ENCODE data around the gene TSPAN10. TPM values are rescaled to one million over a fixed set of nuclear protein-coding genes. Genes with fewer than 3 reads are reported as not detected.
A peak's percentile ranks its signal among the peaks of the same experiment; 100 is the strongest.

The TSPAN10 gene
- total and polyA plus RNA-seq, 9 of the 15 experiments (the other 6 are each of a cell fraction or from before 2014, with no cell fraction given): 0.05 to 0.31 (median 0.13) TPM; not detected in 1

DNA sequence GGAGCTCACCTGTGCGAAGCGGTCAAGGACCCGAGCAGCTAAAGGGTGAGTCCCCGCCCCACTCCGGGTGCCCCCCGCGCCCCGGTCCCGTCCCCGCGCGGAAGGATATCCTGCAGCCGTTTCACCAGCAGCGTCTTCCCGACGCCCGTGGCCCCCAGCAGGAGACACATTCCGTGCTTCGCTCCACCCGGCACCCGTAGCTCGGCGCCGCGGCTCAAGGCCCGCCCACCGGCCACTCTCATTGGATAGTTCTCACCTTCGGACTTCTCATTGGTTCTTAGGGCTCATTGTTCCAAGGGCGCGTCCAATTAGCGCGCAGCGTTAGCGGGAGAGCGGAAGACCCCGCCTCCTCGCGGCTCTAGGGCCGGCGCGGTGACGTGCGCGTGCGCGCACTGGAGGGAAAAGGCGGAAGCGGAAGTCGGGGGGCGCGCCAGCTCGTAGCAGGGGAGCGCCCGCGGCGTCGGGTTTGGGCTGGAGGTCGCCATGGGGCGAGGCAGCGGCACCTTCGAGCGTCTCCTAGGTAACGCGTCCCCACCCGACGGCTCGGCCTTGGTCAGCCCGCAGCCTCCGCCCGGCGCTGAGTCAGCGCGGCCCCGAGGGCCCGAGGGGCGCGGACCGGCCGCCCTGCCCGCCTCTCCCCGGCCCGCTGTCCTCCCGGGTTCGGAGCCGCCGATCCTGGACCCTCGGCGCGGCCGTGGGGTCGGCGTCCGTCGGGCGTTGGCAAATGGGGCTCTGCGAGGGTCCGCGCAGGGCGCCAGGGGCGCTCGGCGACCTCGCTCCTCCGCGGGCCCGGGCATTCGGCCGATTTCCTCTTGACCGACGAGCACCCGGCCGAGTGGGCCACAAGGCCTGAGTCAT, 46.8 kb downstream of the TSPAN10 start, which contains the start of the genes ARL16 and HGS:
ARL16 (minus strand) TSS at position 214 of the 858 bp plus-strand sequence; CDS start at position 170, 44 bp downstream.
HGS (plus strand) TSS at position 428 of the 858 bp plus-strand sequence; CDS start at position 484, 56 bp downstream.
- no TSS peak for BruUV-seq (replicated peaks)
- Histone ChIP-seq H3K4me1 (replicated peaks in 1 of 2; ENCODE audit: control insufficient read depth in 2 of 2, insufficient read depth in 2 of 2, low read length in 2 of 2) (peaks cover 13 to 61% of the 10 kb centered on the region in 2 experiments), H4K20me1 (replicated peaks; ENCODE audit: control insufficient read depth, insufficient read depth, low read length) (peaks cover 12% of the 10 kb centered on the region; the same call in 1 of the 2 replicates), H3K4me2 (ENCODE audit: insufficient read depth, low read length) (peak within 1 kb of the TSS; percentile 96), H3K27ac (ENCODE audit: extremely low read depth, low read depth, low read length) (peak within 1 kb of the TSS; percentile 95), H3K27me3 (ENCODE audit: control insufficient read depth in 2 of 2, insufficient read depth in 2 of 2, low read length in 2 of 2) (no peaks in the 10 kb centered on the region), H3K9ac (ENCODE audit: insufficient read depth in 1 of 2, low read depth in 2 of 2, low read length in 2 of 2) (peak within 1 kb of the TSS; percentile 96 to 99), H3K9me1 (ENCODE audit: control insufficient read depth, insufficient read depth, low read length) (peaks cover 6% of the 10 kb centered on the region), H3K9me3 (replicated peaks; ENCODE audit: control insufficient read depth, insufficient read depth, low read depth, low read length) (no peaks in the 10 kb centered on the region), H2AFZ (ENCODE audit: low read depth, low read length) (peak within 1 kb of the TSS; percentile 78), H3K36me3 (ENCODE audit: control insufficient read depth, insufficient read depth, low read length) (peaks cover 52% of the 10 kb centered on the region; the same call in 2 of the 3 replicates), H3K4me3 (peak within 1 kb of the TSS; percentile 96), H3K79me2 (ENCODE audit: control insufficient read depth, insufficient read depth, low read length) (peaks cover 55% of the 10 kb centered on the region)
- WGBS (ENCODE audit: insufficient coverage, low coverage, missing lambda C conversion rate): under 1% methylated on average over 63 of the region's 112 CpGs
- intact Hi-C loops (cut with micrococcal nuclease): no loop called here
- in situ Hi-C loops (cut with MboI): no loop called here
- ATAC-seq: peak; percentile 99
- peak; percentile 96 to 100 (median 98) for DNase-seq (ENCODE audit: extremely low read depth in 1 of 4, low spot score in 3 of 4)
- peak; percentile 100 for FAIRE-seq
- ChIA-PET CTCF (ENCODE audit: low intra/inter-chr PET ratio) (interaction anchor here (0.6 kb wide), 2 partner anchors 33 to 115 kb away, joined by 3 read pairs; no protein-coding TSS in a partner anchor), POLR2A (interaction anchor here (0.6 to 3.5 kb wide), 24 partner anchors 9 to 1080 kb away, joined by 3 to 39 read pairs (median 4); partner anchors contain the start of genes CCDC137, MRPL12 and OXLD1)
- TF ChIP-seq ZNF511 (CRISPR knock-in tag; IDR thresholded peaks at IDR 0.05) (peak; percentile 30; the same call in 1 of the 2 replicates), GABPB1 (CRISPR knock-in tag; IDR thresholded peaks at IDR 0.05) (peak; percentile 92), ZNF263 (CRISPR knock-in tag; IDR thresholded peaks at IDR 0.05; ENCODE audit: borderline replicate concordance) (peak; percentile 25; the same call in 1 of the 2 replicates), ZNF717 (CRISPR knock-in tag; IDR thresholded peaks at IDR 0.05) (no peak), ETS2 (tag; IDR thresholded peaks at IDR 0.05; ENCODE audit: borderline replicate concordance, poor library complexity, severe bottlenecking) (no peak), POU5F1 (IDR thresholded peaks at IDR 0.05; ENCODE audit: borderline replicate concordance, low read depth, low read length, partially characterized antibody) (peak; percentile 65), ZNF184 (CRISPR knock-in tag; IDR thresholded peaks at IDR 0.05) (no peak), ZNF384 (IDR thresholded peaks at IDR 0.05; ENCODE audit: low read depth, low read length) (no peak), ZNF639 (CRISPR knock-in tag; conservative IDR thresholded peaks at IDR 0.05 in 1 of 2, IDR thresholded peaks at IDR 0.05 in 1 of 2) (peak in 1 of 2 experiments; percentile 74; a peak in 1 of 4 replicates), CREB1 (IDR thresholded peaks at IDR 0.05) (peak; percentile 63), CREB1 (CRISPR knock-in tag; IDR thresholded peaks at IDR 0.05) (peak; percentile 81), RFX5 (IDR thresholded peaks at IDR 0.05; ENCODE audit: low read depth, low read length) (no peak), PHTF2 (CRISPR knock-in tag; IDR thresholded peaks at IDR 0.05) (no peak), STAG1 (CRISPR knock-in tag; IDR thresholded peaks at IDR 0.05; ENCODE audit: borderline replicate concordance) (no peak), C11orf30 (IDR thresholded peaks at IDR 0.05; ENCODE audit: low read depth) (peak; percentile 88), MYC (IDR thresholded peaks at IDR 0.05; ENCODE audit: low read depth, low read length) (peak; percentile 68; the same call in 1 of the 2 replicates), MYC (CRISPR knock-in tag; IDR thresholded peaks at IDR 0.05; ENCODE audit: borderline replicate concordance, low read depth) (no peak), MTA2 (IDR thresholded peaks at IDR 0.05; ENCODE audit: low read depth) (no peak), CBFB (CRISPR knock-in tag; IDR thresholded peaks at IDR 0.05) (no peak), SRSF1 (IDR thresholded peaks at IDR 0.05; ENCODE audit: low read depth, low read length) (no peak), HMGN3 (IDR thresholded peaks at IDR 0.05; ENCODE audit: borderline replicate concordance, extremely low read depth, insufficient read length, low read depth, low read length) (no peak)
